GM12874 (cell line): Measurements from ENCODE around the gene SMC1B.

ENCODE experiments used
- TF ChIP-seq, protein P1 (sequence below): IDR thresholded peaks from 2 replicates; pipeline ENCODE4 v1.5.1; 2011; ENCODE audit warnings: low read depth, mild to moderate bottlenecking, control low read depth, low read length, moderate library complexity; ENCODE audit not compliant: insufficient read depth

The SMC1B gene

DNA sequence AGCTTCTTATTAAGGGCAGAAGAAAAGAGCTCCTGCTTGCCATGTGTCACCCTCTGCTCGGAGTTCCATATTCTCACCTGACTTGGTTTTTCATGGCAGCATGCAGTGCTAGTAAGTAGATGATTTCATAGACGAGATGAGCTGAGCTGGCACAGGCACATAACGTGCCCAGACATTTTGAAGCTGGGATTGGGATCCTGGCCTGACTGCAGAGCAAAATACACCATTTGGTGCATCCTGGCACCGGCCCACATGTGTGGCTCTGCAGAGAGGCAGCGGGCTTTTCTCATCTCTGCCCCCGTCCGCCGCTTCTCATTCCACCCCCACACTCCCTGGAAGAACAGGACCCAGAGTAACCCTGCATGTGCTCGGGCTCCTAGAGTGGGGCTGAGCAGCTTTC is 78.9 kb downstream of the SMC1B start:
- TF ChIP-seq, protein P1, sequence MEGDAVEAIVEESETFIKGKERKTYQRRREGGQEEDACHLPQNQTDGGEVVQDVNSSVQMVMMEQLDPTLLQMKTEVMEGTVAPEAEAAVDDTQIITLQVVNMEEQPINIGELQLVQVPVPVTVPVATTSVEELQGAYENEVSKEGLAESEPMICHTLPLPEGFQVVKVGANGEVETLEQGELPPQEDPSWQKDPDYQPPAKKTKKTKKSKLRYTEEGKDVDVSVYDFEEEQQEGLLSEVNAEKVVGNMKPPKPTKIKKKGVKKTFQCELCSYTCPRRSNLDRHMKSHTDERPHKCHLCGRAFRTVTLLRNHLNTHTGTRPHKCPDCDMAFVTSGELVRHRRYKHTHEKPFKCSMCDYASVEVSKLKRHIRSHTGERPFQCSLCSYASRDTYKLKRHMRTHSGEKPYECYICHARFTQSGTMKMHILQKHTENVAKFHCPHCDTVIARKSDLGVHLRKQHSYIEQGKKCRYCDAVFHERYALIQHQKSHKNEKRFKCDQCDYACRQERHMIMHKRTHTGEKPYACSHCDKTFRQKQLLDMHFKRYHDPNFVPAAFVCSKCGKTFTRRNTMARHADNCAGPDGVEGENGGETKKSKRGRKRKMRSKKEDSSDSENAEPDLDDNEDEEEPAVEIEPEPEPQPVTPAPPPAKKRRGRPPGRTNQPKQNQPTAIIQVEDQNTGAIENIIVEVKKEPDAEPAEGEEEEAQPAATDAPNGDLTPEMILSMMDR: no peak

DNA sequence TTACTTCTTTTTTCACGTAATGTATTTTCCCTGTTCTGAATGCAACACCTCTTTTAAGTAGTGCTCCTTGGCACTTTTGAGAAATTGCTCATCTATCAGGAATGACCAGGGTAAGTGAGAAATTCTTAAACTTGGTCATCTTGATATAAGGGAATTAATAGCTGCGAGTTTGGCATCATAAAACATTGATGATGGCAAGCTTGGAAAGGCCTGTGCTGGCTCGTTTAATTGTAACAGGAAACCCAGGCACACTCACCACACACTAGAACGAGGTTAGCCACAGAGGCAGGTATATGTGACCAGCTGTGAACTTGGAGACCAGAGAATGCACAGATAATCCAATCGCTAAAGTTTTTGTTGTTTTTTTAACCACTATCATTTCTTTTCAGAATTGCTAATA is 79.3 kb downstream of the SMC1B start:
- TF ChIP-seq, protein P1: no peak

DNA sequence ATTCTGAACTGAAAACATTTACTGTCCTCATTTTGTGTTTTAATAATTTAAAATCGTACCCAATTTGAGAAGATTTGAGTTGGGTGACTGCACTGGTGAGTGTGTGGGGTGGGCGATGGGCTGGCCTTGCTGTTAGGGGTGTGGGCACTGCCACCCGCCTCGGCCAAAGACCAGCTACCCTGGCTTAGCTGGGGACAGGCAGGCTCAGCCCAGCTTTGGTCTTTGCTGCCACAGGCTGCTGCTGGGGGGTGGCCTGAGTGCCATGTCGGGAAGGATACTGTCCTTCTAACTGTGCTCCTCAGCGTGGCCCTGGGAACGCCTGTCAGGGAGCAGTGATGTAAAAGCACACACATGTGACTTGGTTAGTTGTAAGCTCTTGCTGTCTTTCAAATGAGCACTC is 81.4 kb downstream of the SMC1B start:
- TF ChIP-seq, protein P1: no peak

DNA sequence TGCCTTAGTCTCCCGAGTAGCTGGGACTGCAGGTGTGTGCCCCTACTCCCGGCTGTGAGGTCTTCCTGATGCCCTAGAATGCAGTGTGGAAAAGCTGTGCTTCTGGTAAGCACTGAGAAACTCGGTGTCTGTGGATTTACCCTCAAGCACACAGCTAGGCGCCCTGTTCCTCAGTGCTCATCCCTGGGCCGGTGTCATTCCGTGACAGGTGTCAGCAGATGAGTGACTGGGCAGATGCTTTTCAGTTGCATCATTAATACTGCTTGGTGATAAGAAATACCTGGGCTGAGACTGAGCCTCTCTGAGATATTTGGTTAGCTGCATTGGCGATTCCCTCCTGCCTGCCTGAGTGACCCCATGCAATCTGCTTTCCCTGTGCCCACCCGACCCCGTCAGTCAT is 81.9 kb downstream of the SMC1B start:
- TF ChIP-seq, protein P1: no peak

DNA sequence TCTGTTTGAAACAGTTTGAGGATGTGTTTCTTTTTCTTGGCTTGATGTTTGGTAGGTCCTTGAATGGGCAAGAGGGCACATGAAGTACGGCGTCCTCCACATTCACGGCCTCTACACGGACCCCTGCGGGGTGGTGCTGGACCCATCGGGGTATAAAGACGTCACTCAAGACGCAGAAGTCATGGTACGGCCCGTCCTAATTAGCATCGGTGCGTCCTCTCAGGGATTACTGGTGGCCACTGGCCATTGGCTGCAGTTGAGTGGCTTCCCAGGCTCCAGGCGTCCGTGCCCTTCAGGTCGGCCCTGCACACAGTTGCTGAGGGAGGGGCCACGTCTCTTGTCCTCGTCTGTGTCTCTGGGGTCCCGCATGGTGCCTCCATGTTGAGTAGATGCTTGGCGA is 82.9 kb downstream of the SMC1B start:
- TF ChIP-seq, protein P1: no peak

DNA sequence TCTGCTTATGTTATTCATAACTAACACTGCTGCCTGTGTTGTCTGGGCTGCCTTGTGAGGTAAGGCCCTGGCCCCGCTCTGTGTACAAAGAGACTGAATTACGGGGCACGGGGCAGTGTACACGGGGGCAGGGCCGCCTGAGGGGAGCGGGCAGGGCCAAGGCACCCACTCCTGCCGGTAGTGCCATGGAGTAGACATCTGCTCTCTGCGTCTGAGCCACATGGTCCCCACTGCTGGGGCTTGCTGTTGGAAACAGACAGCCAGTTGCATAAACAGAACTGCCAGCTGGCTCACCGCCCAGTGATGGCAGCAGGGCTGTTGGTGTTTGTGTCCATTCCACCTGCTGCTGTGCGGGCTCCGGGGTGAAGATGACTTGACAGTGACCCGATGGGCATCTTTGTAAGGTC is 83.9 kb downstream of the SMC1B start:
- TF ChIP-seq, protein P1: no peak

DNA sequence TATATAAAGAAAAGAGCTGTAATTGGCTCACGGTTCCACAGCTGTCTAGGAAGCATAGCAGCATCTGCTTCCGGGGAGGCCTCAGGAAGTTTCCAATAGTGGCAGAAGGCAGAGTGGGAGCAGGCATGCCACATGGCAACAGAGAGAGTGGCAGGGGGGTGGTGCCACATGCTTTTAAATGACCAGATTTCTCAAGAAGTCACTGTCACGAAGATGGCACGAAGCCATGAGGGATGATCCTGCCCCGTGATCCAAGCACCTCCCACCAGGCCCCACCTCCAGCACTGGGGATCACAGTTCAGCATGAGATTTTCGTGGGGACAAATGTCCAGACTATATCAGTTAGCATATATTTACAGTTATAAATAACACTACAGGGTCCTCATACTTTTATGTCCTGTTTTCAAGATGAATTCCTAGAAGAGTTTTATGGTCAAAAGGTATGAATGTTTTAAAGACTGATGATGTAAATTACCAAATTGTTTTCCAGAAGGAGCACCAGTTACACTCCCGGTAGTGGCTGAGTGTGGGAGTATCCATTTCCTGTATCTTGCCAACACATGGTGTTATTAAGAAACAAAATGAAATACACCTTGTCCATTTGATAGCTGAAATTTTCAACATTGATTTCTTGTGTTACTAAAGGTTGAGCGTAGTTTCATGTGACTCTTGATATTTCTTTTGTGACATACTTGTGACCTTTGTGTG is 84.4 kb downstream of the SMC1B start:
- TF ChIP-seq, protein P1: no peak
